Stimulated activated memory B cell treated with anti-CD40 and anti-IgM and Interleukin-4, amounts not matched to agents 10 μg/mL and 1 μg/mL and 100 μg/mL, for 72 hours (primary cell): ENCODE results near the gene ATP1A1.

Source experiments
- ATAC-seq: fragments of 150-1000 bp; cut with Tn5 transposase; 2 replicates; pipeline ENCODE4 v1.10.0; 2021
- H3K27ac Mint-ChIP-seq: one replicate; pipeline ENCODE4 v1.8.0; 2022; ENCODE audit warnings: mild to moderate bottlenecking, mixed read lengths
- H3K27me3 Mint-ChIP-seq: one replicate; pipeline ENCODE4 v1.8.0; 2022; ENCODE audit warnings: mixed read lengths
- H3K36me3 Mint-ChIP-seq: one replicate; pipeline ENCODE4 v1.8.0; 2022; ENCODE audit warnings: mixed read lengths
- H3K4me1 Mint-ChIP-seq: one replicate; pipeline ENCODE4 v1.8.0; 2022; ENCODE audit warnings: mixed read lengths
- H3K4me3 Mint-ChIP-seq: one replicate; pipeline ENCODE4 v1.8.0; 2022; ENCODE audit warnings: mild to moderate bottlenecking, moderate library complexity, mixed read lengths
- H3K9me3 Mint-ChIP-seq: one replicate; pipeline ENCODE4 v1.8.0; 2022; ENCODE audit warnings: mixed read lengths

The ATP1A1 gene

GRCh38 chr1:116372651-116373430 lies at the start of gene ATP1A1:
ATP1A1 (plus strand) TSS chr1:116373244; CDS start chr1:116373512, 268 bp downstream.
- Mint-ChIP-seq H3K4me1 (peaks cover 38% of the 10 kb centered on the region), H3K27ac (peak within 1 kb of the TSS; percentile 82), H3K9me3 (no peaks in the 10 kb centered on the region), H3K27me3 (peaks cover under 1% of the 10 kb centered on the region), H3K4me3 (peak within 1 kb of the TSS; percentile 96), H3K36me3 (no peaks in the 10 kb centered on the region)
- ATAC-seq = peak; percentile 91

- H3K36me3 Mint-ChIP-seq = no peaks in the 10 kb centered on the region
- no peak overlapping the region for H3K27ac Mint-ChIP-seq
- no peaks in the 10 kb centered on the region for H3K9me3 Mint-ChIP-seq
- no peaks in the 10 kb centered on the region for H3K27me3 Mint-ChIP-seq
- no peak for ATAC-seq
- H3K4me3 Mint-ChIP-seq = no peak overlapping the region
- peaks cover 25% of the 10 kb centered on the region for H3K4me1 Mint-ChIP-seq
Observed at GRCh38 chr1:116323491-116323890, 49.6 kb upstream of the ATP1A1 start.

- H3K4me3 Mint-ChIP-seq = no peak overlapping the region
- H3K4me1 Mint-ChIP-seq = peaks cover 27% of the 10 kb centered on the region
- no peaks in the 10 kb centered on the region for H3K27me3 Mint-ChIP-seq
- H3K27ac Mint-ChIP-seq = peak overlapping the region; percentile 72
- no peak for ATAC-seq
- H3K36me3 Mint-ChIP-seq = no peaks in the 10 kb centered on the region
- no peaks in the 10 kb centered on the region for H3K9me3 Mint-ChIP-seq
Observed at GRCh38 chr1:116324411-116324810, 48.6 kb upstream of the ATP1A1 start.

- no peak for ATAC-seq
- H3K9me3 Mint-ChIP-seq = no peaks in the 10 kb centered on the region
- no peaks in the 10 kb centered on the region for H3K27me3 Mint-ChIP-seq
- H3K4me3 Mint-ChIP-seq = no peak overlapping the region
- peaks cover 33% of the 10 kb centered on the region for H3K4me1 Mint-ChIP-seq
- H3K27ac Mint-ChIP-seq = peak overlapping the region; percentile 72
- H3K36me3 Mint-ChIP-seq = no peaks in the 10 kb centered on the region
Observed at GRCh38 chr1:116325104-116325503, 47.9 kb upstream of the ATP1A1 start.

GRCh38 chr1:116325922-116326321 lies 47.1 kb upstream of the ATP1A1 start:
- ATAC-seq = peak; percentile 59
- Mint-ChIP-seq H3K4me3 (no peak overlapping the region), H3K27ac (peak overlapping the region; percentile 72), H3K27me3 (no peaks in the 10 kb centered on the region), H3K4me1 (peaks cover 37% of the 10 kb centered on the region), H3K36me3 (no peaks in the 10 kb centered on the region), H3K9me3 (no peaks in the 10 kb centered on the region)

GRCh38 chr1:116326486-116326885 lies 46.6 kb upstream of the ATP1A1 start:
- no peak overlapping the region for H3K4me3 Mint-ChIP-seq

GRCh38 chr1:116328671-116329070 lies 44.4 kb upstream of the ATP1A1 start:
- H3K4me1 Mint-ChIP-seq = peaks cover 42% of the 10 kb centered on the region
- ATAC-seq = no peak
- H3K9me3 Mint-ChIP-seq = no peaks in the 10 kb centered on the region
- no peaks in the 10 kb centered on the region for H3K27me3 Mint-ChIP-seq
- H3K27ac Mint-ChIP-seq = no peak overlapping the region
- H3K4me3 Mint-ChIP-seq = no peak overlapping the region
- H3K36me3 Mint-ChIP-seq = no peaks in the 10 kb centered on the region

More at GRCh38 chr1:116326486-116326885, 46.6 kb upstream of the ATP1A1 start:
- Mint-ChIP-seq H3K36me3 (no peaks in the 10 kb centered on the region), H3K4me1 (peaks cover 37% of the 10 kb centered on the region), H3K9me3 (no peaks in the 10 kb centered on the region), H3K27ac (peak overlapping the region; percentile 72), H3K27me3 (no peaks in the 10 kb centered on the region)
- ATAC-seq = no peak

GRCh38 chr1:116329524-116330341 lies 43.3 kb upstream of the ATP1A1 start:
- ATAC-seq = no peak
- H3K9me3 Mint-ChIP-seq = no peaks in the 10 kb centered on the region
- peaks cover 35% of the 10 kb centered on the region for H3K4me1 Mint-ChIP-seq
- H3K27me3 Mint-ChIP-seq = peaks cover 4% of the 10 kb centered on the region
- peak overlapping the region; percentile 1 for H3K27ac Mint-ChIP-seq
- H3K4me3 Mint-ChIP-seq = no peak overlapping the region
- no peaks in the 10 kb centered on the region for H3K36me3 Mint-ChIP-seq

GRCh38 chr1:116330342-116330652 lies 42.7 kb upstream of the ATP1A1 start:
- Mint-ChIP-seq H3K4me3 (no peak overlapping the region), H3K4me1 (peaks cover 31% of the 10 kb centered on the region), H3K27ac (peak overlapping the region; percentile 1), H3K36me3 (no peaks in the 10 kb centered on the region), H3K9me3 (no peaks in the 10 kb centered on the region), H3K27me3 (peaks cover 9% of the 10 kb centered on the region)
- ATAC-seq = peak; percentile 36

- Mint-ChIP-seq H3K27me3 (peaks cover 15% of the 10 kb centered on the region), H3K4me3 (no peak overlapping the region), H3K9me3 (no peaks in the 10 kb centered on the region), H3K27ac (no peak overlapping the region), H3K36me3 (no peaks in the 10 kb centered on the region), H3K4me1 (peaks cover 26% of the 10 kb centered on the region)
- ATAC-seq = no peak
Observed at GRCh38 chr1:116330846-116331245, 42.2 kb upstream of the ATP1A1 start.

- Mint-ChIP-seq H3K4me1 (peaks cover 19% of the 10 kb centered on the region), H3K27me3 (peaks cover 21% of the 10 kb centered on the region), H3K36me3 (no peaks in the 10 kb centered on the region), H3K27ac (no peak overlapping the region), H3K4me3 (no peak overlapping the region), H3K9me3 (no peaks in the 10 kb centered on the region)
- no peak for ATAC-seq
Observed at GRCh38 chr1:116331523-116331922, 41.5 kb upstream of the ATP1A1 start.

GRCh38 chr1:116332451-116332850 lies 40.6 kb upstream of the ATP1A1 start:
- no peak for ATAC-seq
- Mint-ChIP-seq H3K27ac (no peak overlapping the region), H3K9me3 (no peaks in the 10 kb centered on the region), H3K4me1 (peaks cover 17% of the 10 kb centered on the region), H3K4me3 (no peak overlapping the region), H3K27me3 (peaks cover 28% of the 10 kb centered on the region), H3K36me3 (no peaks in the 10 kb centered on the region)

GRCh38 chr1:116333171-116334014 lies 39.7 kb upstream of the ATP1A1 start:
- H3K27me3 Mint-ChIP-seq = peaks cover 28% of the 10 kb centered on the region
- H3K4me1 Mint-ChIP-seq = peaks cover 17% of the 10 kb centered on the region
- no peak overlapping the region for H3K27ac Mint-ChIP-seq
- no peaks in the 10 kb centered on the region for H3K9me3 Mint-ChIP-seq
- ATAC-seq = no peak
- H3K36me3 Mint-ChIP-seq = no peaks in the 10 kb centered on the region
- H3K4me3 Mint-ChIP-seq = no peak overlapping the region

- ATAC-seq = no peak
- no peaks in the 10 kb centered on the region for H3K9me3 Mint-ChIP-seq
- H3K4me1 Mint-ChIP-seq = peaks cover 17% of the 10 kb centered on the region
- H3K4me3 Mint-ChIP-seq = no peak overlapping the region
- H3K27ac Mint-ChIP-seq = no peak overlapping the region
- H3K36me3 Mint-ChIP-seq = no peaks in the 10 kb centered on the region
- H3K27me3 Mint-ChIP-seq = peaks cover 28% of the 10 kb centered on the region
Observed at GRCh38 chr1:116334015-116334547, 39.0 kb upstream of the ATP1A1 start.
